Measurements from ENCODE around the gene HECTD4.

- TF ChIP-seq CTCF (IDR thresholded peaks at IDR 0.05) (no peak), EZH2 (IDR thresholded peaks at IDR 0.05; ENCODE audit: borderline replicate concordance, insufficient read depth, low read depth, low read length, poor library complexity, severe bottlenecking) (no peak)
Observed at GRCh38 chr12:112314981-112315380, 67.2 kb downstream of the HECTD4 start.

Measured in B cell (primary cell).